Activated naive CD4-positive, alpha-beta T cell treated with anti-CD3 and anti-CD28 coated beads, Interleukin-2, amount 10 ng/mL, durations not matched to agents 7 days and 5 days (primary cell): Measurements from ENCODE around the gene MAP4K2.
A peak's percentile ranks its signal among the peaks of the same experiment; 100 is the strongest.

Experiments
- CTCF ChIA-PET: fragments of 350-600 bp; sonication (Branson Sonifier 250); formaldehyde crosslinking; loops from one replicate; lab custom pipeline; 2021; ENCODE audit warnings: antibody characterized with exemption; lab: Charles Lee
- DNase-seq: peaks from one replicate; pipeline ENCODE4 v3.0.0-alpha.2; 2020
- H3K27ac Mint-ChIP-seq: one replicate; pipeline ENCODE4 v1.8.0; 2021; ENCODE audit warnings: mild to moderate bottlenecking, moderate library complexity, mixed read lengths
- H3K27me3 Mint-ChIP-seq: one replicate; pipeline ENCODE4 v1.8.0; 2021; ENCODE audit warnings: mild to moderate bottlenecking, mixed read lengths
- H3K36me3 Mint-ChIP-seq: one replicate; pipeline ENCODE4 v1.8.0; 2021; ENCODE audit warnings: mixed read lengths
- H3K4me1 Mint-ChIP-seq: one replicate; pipeline ENCODE4 v1.8.0; 2021; ENCODE audit warnings: mixed read lengths
- H3K4me3 Mint-ChIP-seq: one replicate; pipeline ENCODE4 v1.8.0; 2021; ENCODE audit warnings: mild to moderate bottlenecking, moderate library complexity, mixed read lengths
- H3K9me3 Mint-ChIP-seq: one replicate; pipeline ENCODE4 v1.8.0; 2021; ENCODE audit warnings: mixed read lengths

MAP4K2 gene

DNA sequence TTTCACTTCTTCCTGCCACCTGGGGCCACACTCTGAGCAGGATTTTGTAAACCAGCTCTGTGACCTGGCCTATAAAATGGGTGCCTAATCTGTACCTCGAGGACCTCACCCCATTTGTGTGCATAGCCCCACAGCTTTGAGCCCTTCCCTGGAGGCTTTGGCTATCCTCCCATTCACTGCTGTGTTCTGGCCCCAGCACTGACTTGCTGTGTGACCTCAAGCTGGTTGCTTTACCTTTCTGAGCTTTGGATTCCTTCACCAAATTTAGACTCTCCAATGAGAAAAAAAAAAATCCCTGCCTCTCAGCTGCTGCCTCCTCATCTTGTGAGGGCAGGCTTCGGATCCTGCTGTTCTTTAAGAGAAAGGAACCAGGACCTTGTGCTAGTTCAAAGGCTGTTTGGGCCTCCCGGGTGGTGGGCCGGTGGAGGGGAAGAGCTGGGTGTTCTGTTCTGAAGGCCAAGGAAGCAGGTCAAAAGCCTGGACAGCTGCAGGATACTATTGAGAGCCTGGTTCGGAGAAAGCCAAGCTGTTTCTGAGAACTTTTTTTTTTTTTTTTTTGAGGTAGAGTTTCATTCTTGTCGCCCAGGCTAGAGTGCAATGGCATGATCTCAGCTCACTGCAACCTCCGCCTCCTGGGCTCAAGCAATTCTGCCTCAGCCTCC lies 42.1 kb downstream of the MAP4K2 start:
- DNase-seq, result peak; percentile 51
- peaks cover 78% of the 10 kb centered on the region for H3K4me1 Mint-ChIP-seq
- H3K36me3 Mint-ChIP-seq, result peaks cover 54% of the 10 kb centered on the region
- H3K27ac Mint-ChIP-seq, result peak overlapping the region; percentile 97
- CTCF ChIA-PET, result interaction anchor here (0.9 to 15.2 kb wide), 4 partner anchors 10 to 110 kb away, joined by 3 to 208 read pairs (median 3); partner anchors contain the start of gene RASGRP2
- H3K4me3 Mint-ChIP-seq, result peak overlapping the region; percentile 59
- H3K9me3 Mint-ChIP-seq, result no peaks in the 10 kb centered on the region
- H3K27me3 Mint-ChIP-seq, result no peaks in the 10 kb centered on the region

GRCh38 chr11:64759722-64760719 lies 43.0 kb downstream of the MAP4K2 start, which contains the start of gene PYGM:
TSS of gene PYGM (minus strand) at chr11:64759974. CDS start at chr11:64759898, 76 bp downstream.
- CTCF ChIA-PET, result interaction anchor here (0.6 to 15.2 kb wide), 5 partner anchors 11 to 134 kb away, joined by 3 to 208 read pairs (median 3); partner anchors contain the start of gene RASGRP2
- Mint-ChIP-seq H3K27ac (peak within 1 kb of the TSS; percentile 97), H3K36me3 (peaks cover 48% of the 10 kb centered on the region), H3K4me1 (peaks cover 71% of the 10 kb centered on the region), H3K4me3 (peak within 1 kb of the TSS; percentile 59), H3K27me3 (no peaks in the 10 kb centered on the region), H3K9me3 (no peaks in the 10 kb centered on the region)
- DNase-seq, result peak; percentile 23

DNA sequence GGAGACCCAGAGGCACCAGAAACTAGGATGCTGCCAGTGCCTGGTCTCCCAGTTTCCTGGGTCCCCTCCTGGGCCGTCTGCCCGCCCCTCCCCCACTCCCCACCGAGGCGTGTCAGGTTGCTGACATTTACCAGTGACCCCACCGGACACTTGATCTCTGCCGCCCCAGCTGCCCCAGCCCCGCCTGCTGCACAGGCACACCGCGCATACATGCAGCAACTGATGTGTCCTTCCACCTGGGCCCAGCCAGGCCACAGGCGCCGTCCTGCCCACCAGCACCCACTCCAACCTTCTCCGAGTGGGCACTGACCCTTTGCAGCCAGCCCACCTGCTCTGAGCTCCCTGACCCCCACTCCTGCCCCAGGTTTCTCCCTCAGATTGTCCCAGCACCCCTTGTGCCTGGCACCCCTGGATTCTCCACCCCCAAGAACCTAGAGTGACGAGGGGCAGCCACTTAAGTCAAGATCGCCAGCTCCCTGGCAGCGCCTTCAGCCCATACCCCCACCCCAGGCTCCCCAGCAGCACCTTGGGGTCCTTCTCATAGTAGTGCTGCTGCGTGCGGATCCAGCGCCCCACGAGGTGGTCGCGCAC lies 43.8 kb downstream of the MAP4K2 start:
- Mint-ChIP-seq H3K27ac (peak overlapping the region; percentile 52), H3K9me3 (no peaks in the 10 kb centered on the region), H3K27me3 (no peaks in the 10 kb centered on the region), H3K4me1 (peaks cover 63% of the 10 kb centered on the region), H3K36me3 (peaks cover 40% of the 10 kb centered on the region), H3K4me3 (no peak overlapping the region)
- CTCF ChIA-PET, result interaction anchor here (1.1 to 15.2 kb wide), 3 partner anchors 9 to 108 kb away, joined by 3 to 208 read pairs (median 4); partner anchors contain the start of gene RASGRP2
- DNase-seq, result peak; percentile 24

DNA sequence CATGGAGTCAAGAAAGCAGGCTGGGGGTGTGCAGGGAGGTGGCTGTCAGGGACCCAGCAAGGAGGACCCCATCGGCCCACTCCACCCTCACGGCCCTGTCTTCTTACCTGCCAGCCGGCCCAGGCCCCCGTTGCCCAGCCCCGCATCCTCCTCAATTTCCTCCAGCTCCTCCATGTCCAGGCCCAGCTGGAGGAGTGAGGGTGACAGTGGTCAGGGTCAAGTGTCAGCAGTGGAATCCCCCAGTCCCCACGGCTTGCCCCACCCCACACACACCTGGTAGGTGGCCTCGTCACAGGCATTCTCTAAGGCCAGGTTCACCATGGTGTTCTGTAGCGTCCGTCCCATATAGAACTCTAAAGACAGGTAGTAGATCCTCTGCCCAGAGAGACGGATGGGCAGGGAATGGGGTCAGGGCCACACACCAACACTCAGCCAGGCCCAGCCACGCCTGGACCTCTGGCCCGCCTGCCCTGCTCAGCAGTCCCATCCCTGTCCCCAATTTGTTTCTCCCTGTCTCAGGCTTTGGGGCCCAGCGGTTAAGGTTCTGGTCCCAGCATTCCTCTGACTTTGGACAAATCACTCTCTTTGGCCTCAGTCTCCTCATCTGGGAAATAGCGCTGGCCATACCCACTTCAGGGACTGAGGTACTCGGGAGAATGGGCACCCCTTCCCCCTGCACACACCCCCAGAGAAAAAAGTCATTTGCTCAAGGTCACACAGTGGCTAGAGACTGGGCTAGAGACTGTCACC lies 44.5 kb downstream of the MAP4K2 start:
- Mint-ChIP-seq H3K9me3 (no peaks in the 10 kb centered on the region), H3K27ac (peak overlapping the region; percentile 28), H3K4me1 (peaks cover 58% of the 10 kb centered on the region), H3K27me3 (no peaks in the 10 kb centered on the region), H3K36me3 (peaks cover 33% of the 10 kb centered on the region), H3K4me3 (no peak overlapping the region)
- CTCF ChIA-PET, result interaction anchor here (1.1 to 15.2 kb wide), 2 partner anchors 9 to 12 kb away, joined by 4 to 208 read pairs; partner anchors contain the start of gene RASGRP2
- DNase-seq, result peak; percentile 17

GRCh38 chr11:64757549-64758329 lies 45.3 kb downstream of the MAP4K2 start:
- Mint-ChIP-seq H3K36me3 (peaks cover 30% of the 10 kb centered on the region), H3K27me3 (no peaks in the 10 kb centered on the region), H3K4me1 (peaks cover 52% of the 10 kb centered on the region), H3K9me3 (no peaks in the 10 kb centered on the region), H3K27ac (peak overlapping the region; percentile 29), H3K4me3 (no peak overlapping the region)
- peak; percentile 19 for DNase-seq
- CTCF ChIA-PET, result interaction anchor here (1.4 kb wide), 1 partner anchor 13 kb away, joined by 4 read pairs; the partner anchor contains the start of gene RASGRP2

DNA sequence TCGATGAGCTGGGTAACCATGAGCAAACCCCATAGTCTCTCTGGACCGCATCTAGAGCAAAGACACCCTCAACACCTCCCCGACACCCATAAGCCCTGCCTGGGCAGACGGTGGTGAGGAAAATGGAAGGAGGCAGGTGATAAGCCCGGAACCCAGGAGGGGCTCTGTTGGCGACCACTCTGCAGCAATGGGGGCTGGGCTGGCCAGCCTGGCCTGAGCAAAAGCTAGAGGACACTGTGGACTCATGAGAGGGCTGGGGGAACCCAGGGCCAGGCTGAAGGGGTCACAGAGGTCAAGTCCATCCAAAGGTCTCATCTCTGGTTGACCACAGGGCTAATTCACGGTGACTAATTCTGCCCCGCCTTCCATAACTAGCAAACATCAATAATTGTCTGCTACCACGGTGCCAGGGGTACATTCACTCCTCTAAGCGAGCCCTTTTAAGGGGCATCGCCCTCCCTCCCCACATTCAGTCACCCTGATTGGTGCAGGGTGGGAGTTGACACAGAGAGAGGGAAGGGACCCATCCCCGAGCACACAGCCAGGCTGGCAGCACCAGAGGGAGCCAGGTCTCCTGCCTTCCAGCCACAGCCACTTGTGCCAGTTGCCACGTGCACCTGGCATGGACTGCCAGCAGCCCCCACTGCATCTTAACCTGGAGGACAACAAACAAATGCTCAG lies 47.2 kb downstream of the MAP4K2 start:
- no peak for DNase-seq
- no peak overlapping the region for H3K4me3 Mint-ChIP-seq
- peaks cover 50% of the 10 kb centered on the region for H3K4me1 Mint-ChIP-seq

GRCh38 chr11:64754919-64755662 lies 47.9 kb downstream of the MAP4K2 start:
- no peak for DNase-seq
- H3K4me1 Mint-ChIP-seq, result peaks cover 50% of the 10 kb centered on the region

More for the DNA sequence above, 47.2 kb downstream of the MAP4K2 start:
- CTCF ChIA-PET, result no interaction called here
- Mint-ChIP-seq H3K27ac (no peak overlapping the region), H3K36me3 (peaks cover 29% of the 10 kb centered on the region), H3K9me3 (no peaks in the 10 kb centered on the region), H3K27me3 (no peaks in the 10 kb centered on the region)

GRCh38 chr11:64754124-64754918 lies 48.7 kb downstream of the MAP4K2 start:
- Mint-ChIP-seq H3K27me3 (no peaks in the 10 kb centered on the region), H3K9me3 (no peaks in the 10 kb centered on the region), H3K36me3 (peaks cover 29% of the 10 kb centered on the region), H3K27ac (no peak overlapping the region), H3K4me1 (peaks cover 45% of the 10 kb centered on the region), H3K4me3 (no peak overlapping the region)
- CTCF ChIA-PET, result interaction anchor here (0.9 kb wide), 1 partner anchor 10 kb away, joined by 3 read pairs; the partner anchor contains the start of gene RASGRP2
- DNase-seq, result no peak

More at GRCh38 chr11:64754919-64755662, 47.9 kb downstream of the MAP4K2 start:
- H3K36me3 Mint-ChIP-seq, result peaks cover 32% of the 10 kb centered on the region
- no peaks in the 10 kb centered on the region for H3K27me3 Mint-ChIP-seq
- H3K9me3 Mint-ChIP-seq, result no peaks in the 10 kb centered on the region
- CTCF ChIA-PET, result interaction anchor here (0.9 kb wide), 1 partner anchor 11 kb away, joined by 3 read pairs; the partner anchor contains the start of gene RASGRP2
- no peak overlapping the region for H3K27ac Mint-ChIP-seq
- no peak overlapping the region for H3K4me3 Mint-ChIP-seq

DNA sequence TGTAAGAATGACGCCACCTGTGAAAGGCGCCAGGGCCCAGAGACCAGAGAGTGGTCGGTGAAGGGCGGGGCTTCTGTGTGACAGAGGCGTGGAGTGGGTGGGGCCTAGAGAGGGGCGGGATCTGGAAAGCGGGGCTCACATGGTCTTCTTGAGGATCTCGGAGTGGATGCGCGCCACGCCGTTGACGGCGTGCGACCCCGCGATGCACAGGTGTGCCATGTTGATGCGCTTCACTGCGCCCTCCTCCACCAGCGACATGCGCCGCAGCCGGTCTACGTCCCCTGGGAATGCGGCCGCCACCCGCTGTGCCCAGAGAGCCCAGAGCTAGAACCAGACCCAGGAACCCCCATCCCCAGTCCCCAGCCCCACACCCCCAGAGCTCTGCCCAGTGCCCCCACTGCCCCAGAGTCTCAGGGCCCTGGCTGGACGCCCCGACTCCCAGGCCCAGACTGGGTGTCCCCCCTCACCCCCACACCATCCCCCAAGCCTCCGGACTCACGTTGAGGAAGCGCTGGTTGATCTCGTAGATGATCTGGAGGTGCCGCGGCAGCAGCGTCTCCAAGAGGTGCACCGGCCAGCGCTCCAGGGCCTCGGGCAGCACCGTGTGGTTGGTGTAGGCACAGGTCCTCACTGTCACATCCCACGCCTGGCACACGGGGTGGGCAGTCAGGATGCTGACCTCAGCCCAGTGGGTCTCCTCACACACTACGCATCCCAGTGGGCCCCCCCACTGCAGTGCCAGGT lies 49.5 kb downstream of the MAP4K2 start:
- no peak overlapping the region for H3K4me3 Mint-ChIP-seq
- H3K9me3 Mint-ChIP-seq, result no peaks in the 10 kb centered on the region
- no peak for DNase-seq
- no peak overlapping the region for H3K27ac Mint-ChIP-seq
- H3K4me1 Mint-ChIP-seq, result peaks cover 39% of the 10 kb centered on the region
- CTCF ChIA-PET, result interaction anchor here (13.4 kb wide), 1 partner anchor 12 kb away, joined by 208 read pairs; the partner anchor contains the start of gene PYGM
- peaks cover 29% of the 10 kb centered on the region for H3K36me3 Mint-ChIP-seq
- no peaks in the 10 kb centered on the region for H3K27me3 Mint-ChIP-seq

- H3K4me3 Mint-ChIP-seq, result no peak overlapping the region
- no peaks in the 10 kb centered on the region for H3K27me3 Mint-ChIP-seq
- peaks cover 42% of the 10 kb centered on the region for H3K4me1 Mint-ChIP-seq
- peaks cover 33% of the 10 kb centered on the region for H3K36me3 Mint-ChIP-seq
- no peak overlapping the region for H3K27ac Mint-ChIP-seq
- CTCF ChIA-PET, result interaction anchor here (13.4 kb wide), 1 partner anchor 13 kb away, joined by 208 read pairs; the partner anchor contains the start of gene PYGM
- DNase-seq, result no peak
- H3K9me3 Mint-ChIP-seq, result no peaks in the 10 kb centered on the region
These were observed 50.0 kb downstream of the MAP4K2 start for GRCh38 chr11:64753019-64753379.
